ENCODE measurements around the gene NAT8L. TPM values are rescaled to one million over a fixed set of nuclear protein-coding genes. Genes with fewer than 3 reads are reported as not detected.
"Not testable (repeated sequence)": the region's sequence is repeated elsewhere in the genome, so short reads cannot be mapped to it uniquely, and the experiment has no call there.

The NAT8L gene
- total RNA-seq (2014; rRNA removed; shearing (Covaris generic)) = 2.8 and 3.4 TPM in 2 replicates

- peak; percentile 68 for DNase-seq (ENCODE audit: low read depth)
These were observed at the start of gene NAT8L for GRCh38 chr4:2059046-2059725. TSS of gene NAT8L (plus strand) at chr4:2059327. CDS start at chr4:2059512, 185 bp downstream.

GRCh38 chr4:2009651-2010233, 49.4 kb upstream of the NAT8L start:
- peak; percentile 64 for DNase-seq (ENCODE audit: low read depth)

GRCh38 chr4:2011583-2011982, 47.5 kb upstream of the NAT8L start:
- no peak for DNase-seq (ENCODE audit: low read depth)

DNA sequence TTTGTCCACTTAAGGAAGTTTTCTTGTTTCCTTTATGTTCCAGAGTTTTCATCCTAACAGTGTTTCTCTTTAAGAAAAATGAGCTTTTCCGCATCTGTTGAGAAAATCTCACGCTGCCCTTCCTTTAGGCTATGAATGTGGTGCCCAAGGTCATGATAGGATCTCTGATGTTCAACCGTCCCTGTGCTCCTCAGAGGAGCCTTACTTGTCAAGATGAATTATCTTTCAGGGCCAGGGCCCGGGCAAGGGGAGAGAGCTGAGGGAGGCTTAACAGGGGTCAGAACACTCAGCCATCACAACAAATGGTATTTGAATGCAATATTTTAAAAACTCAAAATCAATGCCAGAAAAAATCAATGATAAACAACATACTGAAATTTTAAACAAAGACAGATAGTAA, 44.1 kb upstream of the NAT8L start:
- no peak for DNase-seq (ENCODE audit: low read depth)

DNA sequence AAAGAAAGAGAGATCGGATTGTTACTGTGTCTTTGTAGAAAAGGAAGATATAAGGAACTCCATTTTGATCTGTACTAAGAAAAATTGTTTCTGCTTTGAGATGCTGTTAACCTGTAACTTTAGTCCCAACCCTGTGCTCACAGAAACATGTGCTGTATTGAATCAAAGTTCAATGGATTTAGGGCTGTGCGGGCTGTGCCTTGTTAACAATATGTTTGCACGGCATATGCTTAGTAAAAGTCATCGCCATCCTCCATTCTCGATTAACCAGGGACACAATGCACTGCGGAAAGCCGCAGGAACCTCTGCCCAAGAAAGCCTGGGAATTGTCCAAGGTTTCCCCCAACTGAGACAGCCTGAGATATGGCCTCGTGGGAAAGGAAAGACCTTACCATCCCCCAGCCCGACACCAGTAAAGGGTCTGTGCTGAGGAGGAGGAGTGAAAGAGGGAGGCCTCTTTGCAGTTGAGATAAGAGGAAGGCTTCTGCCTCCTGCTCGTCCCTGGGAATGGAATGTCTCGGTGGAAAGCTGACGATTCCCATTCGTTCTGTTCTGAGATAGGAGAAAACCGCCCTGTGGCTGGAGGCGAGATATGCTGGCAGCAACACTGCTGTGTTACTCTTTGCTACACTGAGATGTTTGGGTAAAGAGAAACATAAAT, 37.6 kb upstream of the NAT8L start:
- not testable (repeated sequence) for DNase-seq (ENCODE audit: low read depth)

DNA sequence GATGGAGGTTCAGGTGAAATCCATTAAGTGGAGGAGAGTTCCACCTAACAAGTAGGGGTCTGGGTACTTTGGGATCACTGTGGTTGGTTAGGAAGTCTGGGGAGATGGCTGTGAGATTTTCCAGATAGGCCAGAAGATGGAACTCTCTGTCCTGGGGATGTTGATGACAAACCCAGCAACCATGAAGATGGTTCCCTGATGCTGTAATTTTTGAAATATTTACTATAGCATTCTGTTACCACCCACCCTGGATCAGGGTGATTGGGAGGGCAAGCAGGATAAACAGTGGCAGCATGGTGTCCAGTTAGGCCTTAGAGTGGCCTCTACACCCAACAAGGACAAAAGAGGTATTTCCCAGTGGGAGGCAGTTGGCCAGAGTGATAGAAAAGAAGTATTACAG, 34.4 kb upstream of the NAT8L start:
- DNase-seq (ENCODE audit: low read depth) = no peak

DNA sequence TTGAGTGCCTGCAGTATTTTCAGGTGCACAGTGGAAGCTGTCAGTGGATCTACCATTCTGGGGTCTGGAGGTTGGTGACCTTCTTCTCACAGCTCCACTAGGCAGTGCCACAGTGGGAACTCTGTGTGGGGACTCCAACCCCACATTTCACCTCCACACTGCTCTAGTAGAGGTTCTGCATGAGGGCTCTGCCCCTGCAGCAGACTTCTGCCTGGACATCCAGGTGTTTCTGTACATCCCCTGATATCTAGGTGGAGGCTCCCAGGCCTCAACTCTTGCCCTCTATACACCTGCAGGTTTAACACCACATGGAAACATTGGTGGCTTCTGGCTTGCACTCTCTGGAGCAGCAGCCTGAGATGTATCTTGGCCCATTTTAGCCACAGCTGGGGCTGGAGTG, 33.3 kb upstream of the NAT8L start:
- no peak for DNase-seq (ENCODE audit: low read depth)

GRCh38 chr4:2027120-2027519, 32.0 kb upstream of the NAT8L start:
- DNase-seq (ENCODE audit: low read depth) = not testable (repeated sequence)

GRCh38 chr4:2031161-2031560, 28.0 kb upstream of the NAT8L start:
- DNase-seq (ENCODE audit: low read depth) = not testable (repeated sequence)

DNA sequence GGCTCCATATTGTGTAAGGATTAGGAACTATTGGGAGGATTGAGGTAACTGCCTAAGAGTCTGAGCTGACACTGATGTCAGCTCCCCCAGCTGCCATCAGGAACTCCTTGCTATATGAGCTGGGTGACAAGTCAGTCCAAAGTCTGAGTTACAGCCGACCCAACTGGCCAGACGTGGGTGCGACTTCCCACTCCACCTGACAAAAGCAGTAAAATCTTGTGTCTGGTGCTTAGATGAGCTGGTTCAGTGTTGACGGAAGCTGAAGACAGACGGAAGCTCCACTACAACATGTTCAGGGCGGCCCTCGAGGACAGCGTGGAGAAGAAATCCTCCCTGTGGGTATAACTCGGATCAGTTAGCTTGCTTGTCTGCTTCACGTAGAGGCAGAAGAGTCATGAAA, 22.8 kb upstream of the NAT8L start:
- no peak for DNase-seq (ENCODE audit: low read depth)

DNA sequence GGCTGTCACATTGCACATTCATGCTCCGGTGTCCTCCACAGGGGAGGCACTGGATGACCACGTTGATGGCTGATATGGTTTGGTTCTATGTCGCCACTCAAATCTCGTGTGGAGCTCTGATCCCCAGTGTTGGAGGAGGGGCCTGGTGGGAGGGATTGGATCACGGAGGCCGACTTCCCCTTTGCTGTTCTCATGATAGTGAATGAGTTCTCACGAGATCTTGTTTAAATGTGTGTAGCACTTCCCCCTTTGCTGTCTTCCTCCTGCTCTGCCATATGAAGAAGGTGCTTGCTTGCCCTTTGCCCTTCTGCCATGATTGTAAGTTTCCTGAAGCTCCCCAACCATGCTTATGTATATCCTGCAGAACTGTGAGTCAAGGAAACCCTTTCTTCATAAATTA, 22.3 kb upstream of the NAT8L start:
- no peak for DNase-seq (ENCODE audit: low read depth)

- no peak for DNase-seq (ENCODE audit: low read depth)
These were observed 18.5 kb upstream of the NAT8L start for GRCh38 chr4:2040391-2041238.

- peak; percentile 87 for DNase-seq (ENCODE audit: low read depth)
These were observed 17.6 kb upstream of the NAT8L start for GRCh38 chr4:2041239-2042130.

GRCh38 chr4:2042204-2042946, 16.8 kb upstream of the NAT8L start:
- DNase-seq (ENCODE audit: low read depth) = no peak

DNA sequence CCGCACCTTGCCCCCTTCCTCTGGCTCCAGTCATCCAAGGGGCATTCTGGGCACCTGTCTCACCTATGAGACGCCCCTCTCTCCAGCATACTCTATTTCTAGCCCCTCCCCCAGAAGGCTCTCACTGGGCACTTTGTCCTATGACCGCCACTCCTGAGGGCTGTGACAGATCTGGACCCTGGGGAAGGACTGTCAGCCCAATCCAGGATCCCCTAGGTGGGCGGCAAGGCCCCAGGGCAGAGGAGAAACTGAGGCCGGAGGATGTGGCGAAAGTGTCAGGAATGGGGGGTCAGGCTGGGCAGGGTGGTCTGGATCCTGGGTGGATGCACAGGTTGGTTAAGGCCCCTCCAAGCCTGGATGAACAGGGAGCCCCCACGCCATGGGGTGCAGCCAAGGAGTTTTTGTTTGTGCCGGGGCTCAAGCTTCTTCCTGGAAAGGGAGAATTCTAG, 16.2 kb upstream of the NAT8L start:
- no peak for DNase-seq (ENCODE audit: low read depth)

GRCh38 chr4:2043396-2044118, 15.6 kb upstream of the NAT8L start:
- no peak for DNase-seq (ENCODE audit: low read depth)

DNA sequence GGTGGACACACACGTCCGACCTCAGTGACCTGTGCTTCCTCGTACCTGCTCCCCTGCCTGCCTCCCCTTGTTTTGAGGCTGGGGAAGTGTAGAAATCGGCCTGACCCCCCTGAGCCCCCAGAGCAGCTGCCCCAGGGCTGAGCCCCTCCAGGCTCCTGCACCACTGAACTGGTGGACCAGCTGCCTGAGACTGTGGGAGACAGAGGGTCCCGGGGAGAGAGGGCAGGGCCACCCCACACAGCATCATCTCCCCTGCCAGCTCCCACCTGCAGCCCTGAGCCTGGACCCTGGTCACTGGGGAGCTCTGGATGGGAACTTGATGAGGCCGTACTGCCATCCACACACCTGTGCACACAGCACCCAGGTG, 15.0 kb upstream of the NAT8L start:
- no peak for DNase-seq (ENCODE audit: low read depth)

GRCh38 chr4:2044542-2045517, 14.3 kb upstream of the NAT8L start:
- no peak for DNase-seq (ENCODE audit: low read depth)

Measured in Daoy (cell line).